GM20000 (cell line): Measurements from ENCODE around the gene GABBR2.
"Not testable (repeated sequence)": the region's sequence is repeated elsewhere in the genome, so short reads cannot be mapped to it uniquely, and the experiment has no call there.

ENCODE experiments used
- DNase-seq: peaks from one replicate; pipeline ENCODE4 v3.0.0; 2012; ENCODE audit warnings: low spot score
- CTCF ChIP-seq: IDR thresholded peaks from 2 replicates; pipeline ENCODE4 v1.5.1; 2012; ENCODE audit warnings: mild to moderate bottlenecking, control low read depth; ENCODE audit errors: extremely low read depth, missing control alignments

Gene GABBR2

DNA sequence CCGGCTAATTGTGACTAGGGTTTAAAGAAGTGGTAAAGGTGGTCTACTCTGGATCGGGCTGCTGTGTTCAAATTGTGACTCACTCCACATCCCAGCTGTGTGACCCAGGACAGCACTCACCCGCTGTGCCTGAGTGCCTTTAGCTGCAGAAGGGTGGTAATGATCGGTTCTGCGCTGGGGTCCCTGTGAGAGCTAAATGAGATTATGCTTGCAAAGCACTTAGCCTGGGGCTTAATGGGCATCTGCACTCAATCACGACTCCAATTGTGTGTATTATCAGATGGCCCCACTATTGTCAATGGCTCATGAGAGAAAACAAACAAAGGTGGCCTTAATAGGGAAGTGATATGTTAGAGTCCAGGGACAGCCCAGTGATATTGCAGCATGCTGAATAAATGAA, 428.2 kb downstream of the GABBR2 start:
- DNase-seq: no peak
- no peak for TF ChIP-seq CTCF

GRCh38 chr9:98280162-98280561, 428.6 kb downstream of the GABBR2 start:
- TF ChIP-seq CTCF: no peak
- DNase-seq: no peak

GRCh38 chr9:98276907-98277469, 431.7 kb downstream of the GABBR2 start:
- no peak for TF ChIP-seq CTCF
- no peak for DNase-seq

GRCh38 chr9:98275159-98275558, 433.6 kb downstream of the GABBR2 start:
- no peak for TF ChIP-seq CTCF
- DNase-seq: no peak

DNA sequence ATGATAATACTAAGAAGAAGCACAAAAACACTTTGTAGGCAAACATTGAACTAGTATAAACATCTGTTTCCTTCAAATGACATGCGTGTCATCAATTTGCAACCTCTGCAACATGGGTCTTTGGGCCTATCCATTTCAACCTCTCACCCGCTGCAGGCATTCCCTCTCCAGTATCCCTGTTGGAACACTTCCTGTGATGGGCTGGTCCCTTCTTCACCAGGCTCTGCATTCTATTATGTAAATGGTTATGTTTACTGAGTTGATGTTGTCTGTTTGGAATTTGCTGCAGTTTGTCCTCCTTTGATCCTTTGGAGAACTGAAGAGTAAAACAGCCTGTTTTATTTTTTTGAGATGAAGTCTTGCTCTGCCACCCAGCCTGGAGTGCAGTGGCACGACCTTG, 436.7 kb downstream of the GABBR2 start:
- DNase-seq: no peak
- no peak for TF ChIP-seq CTCF

GRCh38 chr9:98271479-98271878, 437.3 kb downstream of the GABBR2 start:
- TF ChIP-seq CTCF: no peak
- no peak for DNase-seq

GRCh38 chr9:98270284-98270683, 438.5 kb downstream of the GABBR2 start:
- not testable (repeated sequence) for DNase-seq

DNA sequence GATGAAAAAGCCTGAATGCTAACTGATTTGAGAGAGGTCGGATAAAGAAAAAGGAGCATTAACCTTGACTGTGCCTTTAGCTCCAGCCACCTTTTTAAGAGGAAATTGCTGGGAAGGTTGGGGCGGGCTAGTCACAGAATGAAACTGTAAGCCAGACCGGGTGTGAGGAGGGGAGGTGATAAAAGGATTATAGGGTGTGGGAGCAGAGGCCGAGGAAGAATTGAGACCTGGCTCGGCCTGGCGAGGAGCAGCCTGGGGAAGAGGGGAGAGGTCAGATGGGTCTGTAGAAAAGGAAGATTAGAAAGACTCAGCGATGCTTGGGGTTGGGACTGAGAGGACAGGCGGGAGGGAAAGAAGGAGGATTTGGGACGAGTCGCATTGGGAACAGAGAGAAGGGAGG, 439.1 kb downstream of the GABBR2 start:
- DNase-seq: not testable (repeated sequence)

- not testable (repeated sequence) for DNase-seq
Observed at GRCh38 chr9:98267556-98267955, 441.2 kb downstream of the GABBR2 start.
